ENCODE results near the gene XRCC1. TPM values are rescaled to one million over a fixed set of nuclear protein-coding genes. Genes with fewer than 3 reads are reported as not detected.

XRCC1 gene
- polyA plus RNA-seq, 1 of the 3 experiments (the other 2 are of a cell fraction): 30.3 TPM

DNA sequence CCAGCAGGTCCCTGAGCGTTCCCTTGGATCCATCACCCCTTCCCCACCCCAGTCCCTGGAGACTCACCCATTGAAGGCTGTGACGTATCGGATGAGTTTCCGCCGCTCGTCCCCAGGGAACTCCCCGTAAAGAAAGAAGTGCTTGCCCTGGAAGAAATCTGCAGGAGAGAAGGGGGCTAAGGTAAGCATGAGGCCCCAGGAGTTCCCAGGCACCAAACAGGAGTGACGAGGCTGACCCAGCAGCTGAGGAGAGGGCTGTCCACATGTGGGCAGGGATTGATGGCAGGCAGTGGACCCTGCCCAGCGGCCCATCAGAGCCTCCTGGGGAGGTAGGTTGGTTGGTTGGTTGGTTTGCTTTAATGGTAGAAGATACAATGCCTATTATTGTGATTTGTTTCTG is 31.2 kb downstream of the XRCC1 start:
- TF ChIP-seq, protein P1, sequence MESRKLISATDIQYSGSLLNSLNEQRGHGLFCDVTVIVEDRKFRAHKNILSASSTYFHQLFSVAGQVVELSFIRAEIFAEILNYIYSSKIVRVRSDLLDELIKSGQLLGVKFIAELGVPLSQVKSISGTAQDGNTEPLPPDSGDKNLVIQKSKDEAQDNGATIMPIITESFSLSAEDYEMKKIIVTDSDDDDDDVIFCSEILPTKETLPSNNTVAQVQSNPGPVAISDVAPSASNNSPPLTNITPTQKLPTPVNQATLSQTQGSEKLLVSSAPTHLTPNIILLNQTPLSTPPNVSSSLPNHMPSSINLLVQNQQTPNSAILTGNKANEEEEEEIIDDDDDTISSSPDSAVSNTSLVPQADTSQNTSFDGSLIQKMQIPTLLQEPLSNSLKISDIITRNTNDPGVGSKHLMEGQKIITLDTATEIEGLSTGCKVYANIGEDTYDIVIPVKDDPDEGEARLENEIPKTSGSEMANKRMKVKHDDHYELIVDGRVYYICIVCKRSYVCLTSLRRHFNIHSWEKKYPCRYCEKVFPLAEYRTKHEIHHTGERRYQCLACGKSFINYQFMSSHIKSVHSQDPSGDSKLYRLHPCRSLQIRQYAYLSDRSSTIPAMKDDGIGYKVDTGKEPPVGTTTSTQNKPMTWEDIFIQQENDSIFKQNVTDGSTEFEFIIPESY (IDR thresholded peaks at IDR 0.05; ENCODE audit: borderline replicate concordance, low read depth): no peak
- no peak for TF ChIP-seq RAD21 (IDR thresholded peaks at IDR 0.05; ENCODE audit: low read length)
- no peak for TF ChIP-seq YY1 (IDR thresholded peaks at IDR 0.05; ENCODE audit: low read depth)
- TF ChIP-seq RXRA (IDR thresholded peaks at IDR 0.05; ENCODE audit: borderline replicate concordance, low read depth): no peak
- TF ChIP-seq MEF2A (IDR thresholded peaks at IDR 0.05; ENCODE audit: borderline replicate concordance, low read depth): no peak
- TF ChIP-seq, protein P2, sequence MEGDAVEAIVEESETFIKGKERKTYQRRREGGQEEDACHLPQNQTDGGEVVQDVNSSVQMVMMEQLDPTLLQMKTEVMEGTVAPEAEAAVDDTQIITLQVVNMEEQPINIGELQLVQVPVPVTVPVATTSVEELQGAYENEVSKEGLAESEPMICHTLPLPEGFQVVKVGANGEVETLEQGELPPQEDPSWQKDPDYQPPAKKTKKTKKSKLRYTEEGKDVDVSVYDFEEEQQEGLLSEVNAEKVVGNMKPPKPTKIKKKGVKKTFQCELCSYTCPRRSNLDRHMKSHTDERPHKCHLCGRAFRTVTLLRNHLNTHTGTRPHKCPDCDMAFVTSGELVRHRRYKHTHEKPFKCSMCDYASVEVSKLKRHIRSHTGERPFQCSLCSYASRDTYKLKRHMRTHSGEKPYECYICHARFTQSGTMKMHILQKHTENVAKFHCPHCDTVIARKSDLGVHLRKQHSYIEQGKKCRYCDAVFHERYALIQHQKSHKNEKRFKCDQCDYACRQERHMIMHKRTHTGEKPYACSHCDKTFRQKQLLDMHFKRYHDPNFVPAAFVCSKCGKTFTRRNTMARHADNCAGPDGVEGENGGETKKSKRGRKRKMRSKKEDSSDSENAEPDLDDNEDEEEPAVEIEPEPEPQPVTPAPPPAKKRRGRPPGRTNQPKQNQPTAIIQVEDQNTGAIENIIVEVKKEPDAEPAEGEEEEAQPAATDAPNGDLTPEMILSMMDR (IDR thresholded peaks at IDR 0.05): no peak
- TF ChIP-seq, protein P3, sequence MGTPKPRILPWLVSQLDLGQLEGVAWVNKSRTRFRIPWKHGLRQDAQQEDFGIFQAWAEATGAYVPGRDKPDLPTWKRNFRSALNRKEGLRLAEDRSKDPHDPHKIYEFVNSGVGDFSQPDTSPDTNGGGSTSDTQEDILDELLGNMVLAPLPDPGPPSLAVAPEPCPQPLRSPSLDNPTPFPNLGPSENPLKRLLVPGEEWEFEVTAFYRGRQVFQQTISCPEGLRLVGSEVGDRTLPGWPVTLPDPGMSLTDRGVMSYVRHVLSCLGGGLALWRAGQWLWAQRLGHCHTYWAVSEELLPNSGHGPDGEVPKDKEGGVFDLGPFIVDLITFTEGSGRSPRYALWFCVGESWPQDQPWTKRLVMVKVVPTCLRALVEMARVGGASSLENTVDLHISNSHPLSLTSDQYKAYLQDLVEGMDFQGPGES (IDR thresholded peaks at IDR 0.05; ENCODE audit: low read depth, low read length): no peak
- no peak for TF ChIP-seq NRF1 (IDR thresholded peaks at IDR 0.05; ENCODE audit: low read depth, low read length)
- TF ChIP-seq, protein P4, sequence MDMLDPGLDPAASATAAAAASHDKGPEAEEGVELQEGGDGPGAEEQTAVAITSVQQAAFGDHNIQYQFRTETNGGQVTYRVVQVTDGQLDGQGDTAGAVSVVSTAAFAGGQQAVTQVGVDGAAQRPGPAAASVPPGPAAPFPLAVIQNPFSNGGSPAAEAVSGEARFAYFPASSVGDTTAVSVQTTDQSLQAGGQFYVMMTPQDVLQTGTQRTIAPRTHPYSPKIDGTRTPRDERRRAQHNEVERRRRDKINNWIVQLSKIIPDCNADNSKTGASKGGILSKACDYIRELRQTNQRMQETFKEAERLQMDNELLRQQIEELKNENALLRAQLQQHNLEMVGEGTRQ (IDR thresholded peaks at IDR 0.05; ENCODE audit: borderline replicate concordance, low read depth, low read length): no peak
- H2AFZ ChIP-seq (ENCODE audit: low read depth): no peak overlapping the region
- no peak for DNase-seq
- no peaks in the 10 kb centered on the region for H3K27me3 ChIP-seq (ENCODE audit: insufficient read depth)
- H3K9ac ChIP-seq: no peak overlapping the region
- no peaks in the 10 kb centered on the region for H4K20me1 ChIP-seq (ENCODE audit: insufficient read depth)
- 100% methylated on average over 9 of the region's 9 CpGs for WGBS (ENCODE audit: low lambda C conversion rate)
- ChIA-PET POLR2A (no interaction called here), CTCF (interaction anchor here (1.1 to 1.8 kb wide), 2 partner anchors 10 to 109 kb away, joined by 3 to 11 read pairs; no protein-coding TSS in a partner anchor)
- no peak overlapping the region for H3K27ac ChIP-seq (ENCODE audit: low read depth in 2 of 2, low read length in 1 of 2)
- H3F3A ChIP-seq (replicated peaks; ENCODE audit: insufficient read depth): peaks cover 3% of the 10 kb centered on the region
- no peaks in the 10 kb centered on the region for H3K4me1 ChIP-seq (ENCODE audit: control insufficient read depth in 1 of 2, insufficient read depth in 2 of 2, low read depth in 1 of 2, low read length in 1 of 2)
- no peaks in the 10 kb centered on the region for H3K79me2 ChIP-seq (ENCODE audit: insufficient read depth)
- H3K9me2 ChIP-seq: no peaks in the 10 kb centered on the region
- H3K9me3 ChIP-seq: no peaks in the 10 kb centered on the region
- no peak overlapping the region for H3K4me3 ChIP-seq (ENCODE audit: low read depth in 2 of 2, low read length in 1 of 2)
- peaks cover 14 to 26% of the 10 kb centered on the region in 2 experiments for H3K36me3 ChIP-seq (replicated peaks in 1 of 2; ENCODE audit: control insufficient read depth in 1 of 2, insufficient read depth in 2 of 2, low read length in 1 of 2)
- no peak overlapping the region for H3K4me2 ChIP-seq

Measured in SK-N-SH (cell line).